Coronary artery (tissue), 2 donors: ENCODE data around the gene TTC34.
A peak's percentile ranks its signal among the peaks of the same experiment; 100 is the strongest.

Source experiments
- DNase-seq: peaks from one replicate; pipeline ENCODE4 v3.0.0-alpha.2; 2017; ENCODE audit warnings: low spot score
- H3K27ac ChIP-seq, 2 donors: fragments of 200-600 bp; sonication (generic); one replicate each; pipeline ENCODE4 v1.5.1; 2016 to 2019
- H3K4me3 ChIP-seq: fragments of 200-600 bp; sonication (generic); 2 replicates; pipeline ENCODE4 v1.5.1; 2016; ENCODE audit warnings: mild to moderate bottlenecking, moderate library complexity
- CTCF ChIP-seq: fragments of 200-600 bp; sonication (generic); IDR thresholded peaks from one replicate; pipeline ENCODE4 v1.5.1; 2019; ENCODE audit warnings: antibody characterized with exemption

TTC34 gene

GRCh38 chr1:2587071-2587859, 214.2 kb downstream of the TTC34 start:
- Histone ChIP-seq H3K4me3 (peak overlapping the region; percentile 95), H3K27ac (peak overlapping the region; percentile 34 to 98)
- no peak for TF ChIP-seq CTCF
- no peak for DNase-seq

GRCh38 chr1:2586154-2587070, 215.1 kb downstream of the TTC34 start, which contains the start of gene PRXL2B:
Gene PRXL2B (plus strand): TSS chr1:2586777. CDS start chr1:2586886, 109 bp downstream.
- peak; percentile 100 for DNase-seq
- TF ChIP-seq CTCF, result no peak
- peak within 1 kb of the TSS; percentile 96 to 98 for H3K27ac ChIP-seq
- H3K4me3 ChIP-seq, result peak within 1 kb of the TSS; percentile 95
